HG03159 (cell line): ENCODE data around the gene FRMD4B.
"Not testable (repeated sequence)": the region's sequence is repeated elsewhere in the genome, so short reads cannot be mapped to it uniquely, and the experiment has no call there.

Experiments
- ATAC-seq: cut with Tn5 transposase; IDR thresholded peaks from one replicate; pipeline ENCODE4 v1.9.1; 2021; ENCODE audit warnings: mild to moderate bottlenecking, moderate library complexity; ENCODE audit not compliant: unreplicated experiment

The FRMD4B gene

GRCh38 chr3:69251078-69251805 lies 134.6 kb downstream of the FRMD4B start:
- ATAC-seq = no peak

- ATAC-seq = no peak
Observed at GRCh38 chr3:69250014-69250413, 135.9 kb downstream of the FRMD4B start.

- ATAC-seq = no peak
Observed at GRCh38 chr3:69249001-69249400, 136.9 kb downstream of the FRMD4B start.

- ATAC-seq = no peak
Observed at GRCh38 chr3:69248436-69248835, 137.5 kb downstream of the FRMD4B start.

GRCh38 chr3:69246612-69247011 lies 139.3 kb downstream of the FRMD4B start:
- no peak for ATAC-seq

GRCh38 chr3:69244039-69244438 lies 141.8 kb downstream of the FRMD4B start:
- no peak for ATAC-seq

- no peak for ATAC-seq
Observed at GRCh38 chr3:69241769-69242168, 144.1 kb downstream of the FRMD4B start.

GRCh38 chr3:69240651-69241568 lies 145.0 kb downstream of the FRMD4B start:
- peak; percentile 50 for ATAC-seq

GRCh38 chr3:69239063-69239462 lies 146.8 kb downstream of the FRMD4B start:
- ATAC-seq = no peak

- no peak for ATAC-seq
Observed at GRCh38 chr3:69236812-69237707, 148.8 kb downstream of the FRMD4B start.

GRCh38 chr3:69235882-69236281 lies 150.0 kb downstream of the FRMD4B start:
- no peak for ATAC-seq

- ATAC-seq = not testable (repeated sequence)
Observed at GRCh38 chr3:69235227-69235626, 150.7 kb downstream of the FRMD4B start.

- no peak for ATAC-seq
Observed at GRCh38 chr3:69232482-69232881, 153.4 kb downstream of the FRMD4B start.

- no peak for ATAC-seq
Observed at GRCh38 chr3:69231929-69232440, 153.9 kb downstream of the FRMD4B start.

- ATAC-seq = no peak
Observed at GRCh38 chr3:69226071-69226470, 159.8 kb downstream of the FRMD4B start.

GRCh38 chr3:69219101-69219708 lies 166.7 kb downstream of the FRMD4B start:
- no peak for ATAC-seq

GRCh38 chr3:69218079-69218478 lies 167.8 kb downstream of the FRMD4B start:
- ATAC-seq = no peak

GRCh38 chr3:69216981-69217380 lies 168.9 kb downstream of the FRMD4B start:
- no peak for ATAC-seq

GRCh38 chr3:69214241-69214640 lies 171.6 kb downstream of the FRMD4B start:
- no peak for ATAC-seq

GRCh38 chr3:69212411-69213160 lies 173.3 kb downstream of the FRMD4B start:
- peak; percentile 87 for ATAC-seq
